Measurements from ENCODE around the gene NGB.

Gene NGB

DNA sequence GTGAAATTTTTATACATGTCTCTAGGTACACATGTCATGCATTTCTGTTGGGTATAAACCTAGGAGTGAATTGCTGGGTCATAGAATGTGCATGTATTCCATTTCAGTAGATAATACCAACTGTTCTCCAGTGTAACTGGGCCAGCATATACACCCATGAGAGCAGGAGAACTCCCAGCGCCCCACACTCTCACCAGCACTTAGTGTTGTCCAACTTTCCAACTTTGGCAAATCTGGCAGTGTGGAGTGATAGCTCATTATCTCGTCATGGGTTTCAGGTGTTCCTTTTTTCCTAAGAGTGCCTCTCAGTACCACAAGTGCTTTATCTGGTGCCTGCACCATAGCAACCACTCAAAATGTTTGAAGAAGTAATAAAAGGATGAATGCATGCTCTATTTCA is 40.1 kb downstream of the NGB start:
- DNase-seq (ENCODE audit: low spot score): no peak

DNA sequence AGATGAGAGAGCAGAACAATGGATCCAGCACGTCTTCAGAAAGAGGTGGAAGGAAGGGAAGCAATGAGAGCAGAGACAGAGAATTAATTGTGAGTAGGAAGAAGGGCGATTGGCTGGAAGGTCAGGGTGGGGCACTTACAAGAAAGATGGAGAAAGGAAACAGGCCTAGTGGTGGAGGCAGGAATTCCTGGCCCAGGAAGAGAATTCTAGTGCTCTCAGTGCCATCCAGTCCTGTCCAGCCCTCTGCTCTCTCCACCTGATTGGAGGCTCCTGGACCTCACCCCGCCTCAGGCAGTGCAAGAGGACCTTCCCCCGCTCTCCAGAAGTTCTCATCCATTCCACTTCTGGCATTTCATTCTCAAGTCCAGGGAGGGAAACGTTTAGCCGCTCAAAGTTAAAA is 43.0 kb downstream of the NGB start:
- DNase-seq (ENCODE audit: low spot score): no peak

DNA sequence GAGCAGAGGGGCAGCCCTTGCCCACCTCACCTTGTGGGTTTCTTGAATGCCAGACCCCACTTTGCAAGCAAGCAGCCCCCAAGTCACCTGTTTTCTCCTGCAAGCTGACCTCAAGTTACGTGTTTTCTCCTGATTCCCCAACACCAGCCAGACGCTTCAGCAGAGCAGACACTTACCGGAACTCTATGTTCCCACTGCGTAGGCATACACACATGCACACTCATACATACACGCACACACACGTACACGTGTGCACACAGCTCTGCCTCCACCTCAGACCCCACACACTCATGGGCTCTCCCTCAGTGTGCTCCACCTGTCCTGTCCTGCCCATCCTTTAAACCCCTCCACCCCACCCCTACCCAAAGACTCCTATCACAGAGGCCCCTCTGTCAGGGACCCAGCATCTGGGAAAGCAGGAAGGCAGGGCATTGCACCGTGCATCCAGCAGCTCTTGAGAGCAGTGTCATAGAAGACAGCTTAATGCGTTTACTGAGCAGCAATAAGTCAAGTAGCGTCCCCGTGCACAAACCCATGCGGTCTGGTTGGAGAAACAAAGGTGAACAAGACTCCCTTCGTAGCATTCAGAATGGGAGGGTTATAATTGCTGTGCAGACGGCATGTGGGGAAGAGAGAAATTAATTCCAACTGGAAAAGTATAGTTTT is 45.0 kb downstream of the NGB start:
- no peak for DNase-seq (ENCODE audit: low spot score)

DNA sequence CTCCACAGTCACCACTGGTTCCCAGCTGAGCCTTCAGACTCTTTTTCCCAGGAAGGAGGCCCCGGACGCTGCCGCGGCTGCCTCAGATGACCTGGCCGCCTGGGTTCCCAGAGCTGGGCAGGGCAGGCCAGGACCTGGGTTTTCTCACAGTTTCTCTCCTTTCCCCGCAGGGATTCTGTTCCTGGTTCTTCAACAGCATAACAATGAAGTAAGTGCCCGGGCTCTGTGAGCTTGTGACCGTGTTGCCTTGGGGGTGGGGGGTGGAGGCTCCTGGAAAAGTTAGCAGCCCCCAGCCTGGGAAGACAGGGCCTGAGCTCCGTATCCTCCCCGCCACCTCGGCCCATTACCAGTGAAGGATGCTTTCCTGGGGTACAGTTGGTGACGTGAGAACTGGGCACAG is 45.8 kb downstream of the NGB start:
- DNase-seq (ENCODE audit: low spot score): no peak

DNA sequence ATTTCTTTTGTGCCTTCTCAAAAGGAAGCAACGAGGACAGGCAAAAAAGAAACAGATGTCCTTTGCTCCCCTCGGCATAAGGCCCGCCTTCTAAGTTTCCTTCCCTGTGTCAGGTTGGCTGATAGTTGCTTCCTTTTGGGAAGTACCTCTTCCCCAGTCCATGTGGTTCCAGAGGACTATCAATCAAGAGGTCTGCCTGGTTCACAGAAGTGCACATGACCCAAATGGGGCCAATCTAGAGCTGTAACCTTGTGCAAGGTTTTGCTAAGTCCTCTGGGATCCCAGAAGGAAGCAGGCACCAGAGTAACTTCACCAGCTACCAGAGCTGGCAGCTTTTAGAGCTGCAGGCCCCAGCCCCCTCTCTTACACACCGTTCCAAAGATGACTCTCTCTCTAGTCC is 46.8 kb downstream of the NGB start:
- DNase-seq (ENCODE audit: low spot score): no peak

DNA sequence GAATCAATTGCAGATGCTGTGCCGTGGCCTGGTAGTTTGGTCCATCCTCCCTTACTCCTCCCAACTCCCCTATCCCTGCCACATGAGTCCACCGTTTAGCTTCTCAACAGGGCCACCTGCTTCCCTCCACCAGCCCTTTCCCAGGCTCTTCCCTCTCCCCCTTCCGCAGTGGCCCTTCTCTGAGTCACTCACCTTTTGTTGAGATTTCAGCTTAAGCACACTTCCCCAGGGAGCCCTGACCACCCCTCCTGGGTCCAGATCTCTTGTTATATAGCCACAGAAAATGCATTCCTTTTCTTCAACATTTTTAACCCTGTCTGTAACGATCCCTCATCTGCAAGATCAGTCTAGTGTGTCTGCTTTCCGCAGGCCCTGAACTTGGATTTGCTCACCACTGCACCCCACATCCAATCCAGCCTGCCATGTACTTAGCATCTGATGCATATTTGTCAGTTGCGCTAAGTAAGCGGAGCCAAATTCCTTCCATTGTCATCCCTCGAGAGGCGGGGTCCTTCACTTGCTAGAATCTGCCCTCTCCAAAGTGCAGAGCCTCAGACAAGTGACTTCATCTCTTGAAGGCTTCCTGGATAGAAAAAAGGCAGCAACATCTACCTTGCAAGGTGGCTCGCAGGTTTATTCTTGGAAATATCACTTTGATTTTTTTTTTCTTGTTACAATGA is 48.3 kb downstream of the NGB start:
- no peak for DNase-seq (ENCODE audit: low spot score)

DNA sequence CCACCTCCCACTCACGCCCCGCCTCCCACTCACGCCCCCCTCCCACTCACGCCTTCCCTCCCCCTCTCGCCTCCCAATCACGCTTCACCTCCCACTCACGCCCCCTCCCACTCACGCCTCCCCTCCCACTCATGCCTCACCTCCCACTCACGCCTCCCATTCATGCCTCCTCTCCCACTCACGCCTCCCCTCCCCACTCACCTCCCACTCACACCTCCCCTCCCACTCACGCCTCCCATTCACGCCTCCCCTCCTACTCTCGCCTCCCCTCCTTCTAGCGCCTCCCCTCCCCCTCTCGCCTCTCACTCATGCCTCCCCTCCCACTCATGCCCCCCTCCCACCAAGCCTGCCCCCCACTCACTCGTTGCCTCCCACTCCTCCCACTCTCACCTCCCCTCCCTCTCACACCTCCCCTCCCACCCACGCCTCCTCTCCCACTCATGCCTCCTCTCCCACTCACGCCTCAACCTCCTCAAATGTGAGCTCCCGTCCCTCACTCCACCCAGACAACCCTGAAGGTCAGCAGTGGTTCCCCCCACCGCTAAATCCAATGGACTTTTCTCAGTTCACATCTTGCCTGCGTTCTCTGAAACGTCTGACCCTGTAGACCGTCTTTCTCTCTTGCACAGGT is 49.6 kb downstream of the NGB start:
- DNase-seq (ENCODE audit: low spot score): no peak

DNA sequence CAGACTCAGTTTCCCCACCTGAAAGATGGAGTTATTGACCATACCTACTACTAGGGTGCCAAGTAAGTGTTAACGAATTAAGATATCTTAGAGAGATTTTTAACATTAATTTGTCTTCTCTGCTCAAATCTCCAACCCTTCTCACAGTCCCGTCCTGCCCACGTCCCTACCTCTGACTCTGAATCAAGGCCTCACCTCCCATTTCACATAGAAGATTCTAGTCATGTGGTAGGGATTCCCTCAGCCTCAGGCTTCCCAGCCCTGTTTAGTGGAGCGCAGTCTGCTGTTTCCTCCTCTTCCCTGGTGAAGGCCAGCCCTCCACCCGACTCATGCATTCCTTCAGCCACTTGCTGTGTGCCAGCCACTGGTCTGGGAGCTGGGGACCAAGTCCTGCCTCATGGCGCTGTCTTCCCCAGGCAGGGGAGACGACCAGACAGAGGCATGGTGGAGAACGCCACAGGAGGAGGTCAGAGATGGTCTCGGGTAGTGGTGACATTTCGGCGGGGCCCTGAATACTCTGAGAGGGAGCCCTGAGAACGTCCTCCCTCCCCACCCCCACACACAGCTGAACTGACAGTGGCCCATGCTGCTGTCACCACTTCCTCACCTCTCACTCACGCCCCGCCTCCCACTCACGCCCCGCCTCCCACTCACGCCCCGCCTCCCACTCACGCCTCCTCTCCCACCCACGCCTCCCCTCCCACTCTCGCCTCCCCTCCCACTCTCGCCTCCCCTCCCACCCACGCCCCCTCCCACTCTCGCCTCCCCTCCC is 50.6 kb downstream of the NGB start:
- no peak for DNase-seq (ENCODE audit: low spot score)

DNA sequence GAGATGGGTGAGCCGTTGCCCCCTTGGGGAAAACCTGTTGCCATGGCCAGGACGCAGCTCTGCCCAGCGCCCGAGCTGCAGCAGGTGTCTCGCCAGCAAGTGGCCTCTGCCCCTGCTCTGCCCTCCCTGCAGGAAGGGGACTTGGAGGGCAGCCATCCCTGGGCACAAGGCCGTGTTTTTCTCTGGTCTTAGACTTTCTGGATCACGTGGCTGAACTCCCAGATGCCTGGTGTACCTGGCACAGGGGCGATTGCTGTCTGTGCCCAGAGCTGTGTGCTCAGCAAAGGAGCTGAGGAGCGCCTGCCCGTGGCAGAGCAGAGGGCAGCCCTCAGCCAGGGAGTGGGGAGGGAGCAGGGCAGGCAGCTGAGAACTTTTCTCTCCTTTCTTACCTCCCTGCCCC is 51.4 kb downstream of the NGB start:
- DNase-seq (ENCODE audit: low spot score): no peak

DNA sequence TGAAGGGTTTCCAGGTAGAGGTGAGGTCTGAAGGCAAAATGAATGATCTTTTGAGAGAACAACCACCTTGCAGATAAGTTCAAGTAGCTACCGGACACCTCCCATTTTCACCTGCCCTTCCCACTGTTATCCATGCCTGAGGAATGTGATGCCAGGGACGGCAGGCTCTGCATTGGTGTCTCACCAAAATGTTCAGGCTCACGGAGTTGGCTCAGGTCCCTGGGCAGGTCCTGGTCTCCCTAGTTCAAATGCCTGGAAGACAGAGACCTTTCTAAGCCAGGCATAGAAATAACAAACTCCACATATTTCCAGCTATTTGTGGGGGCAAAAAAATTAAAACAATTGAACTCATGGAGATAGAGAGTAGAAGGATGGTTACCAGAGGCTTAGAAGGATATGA is 53.5 kb downstream of the NGB start:
- no peak for DNase-seq (ENCODE audit: low spot score)

All from AG08395 (cell line).